NCI-H1105 treated with DMSO at 0.1 percent for 48 hours (cell line): ENCODE results near the gene UNC79.

Source experiments
- DNase-seq: peaks from one replicate; lab custom pipeline; 2025; lab: John Stamatoyannopoulos, UW

UNC79 gene

GRCh38 chr14:93749076-93749420 is 318.3 kb downstream of the UNC79 start:
- no peak for DNase-seq

GRCh38 chr14:93751946-93752655 is 321.4 kb downstream of the UNC79 start:
- DNase-seq = no peak

GRCh38 chr14:93752980-93753561 is 322.3 kb downstream of the UNC79 start:
- no peak for DNase-seq

DNA sequence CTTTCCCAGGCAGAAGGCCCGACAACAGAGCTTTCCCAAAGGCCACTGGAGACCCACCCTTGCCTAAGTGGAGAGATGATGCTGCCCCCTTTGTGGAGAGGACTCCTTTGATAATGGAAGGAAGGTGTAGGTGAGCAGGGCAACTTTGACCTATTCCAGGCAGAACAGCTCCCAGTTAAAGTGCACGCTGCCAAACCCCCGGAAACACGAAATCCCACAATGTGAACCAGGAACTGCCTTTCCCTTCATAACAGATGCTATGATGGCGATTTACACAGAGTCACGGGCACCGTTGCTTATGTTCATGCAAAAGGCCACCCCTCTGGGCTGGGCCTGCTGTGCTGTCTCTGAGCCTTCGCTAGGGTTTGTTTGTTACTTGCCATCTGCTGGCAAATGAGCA is 322.9 kb downstream of the UNC79 start:
- no peak for DNase-seq

GRCh38 chr14:93757206-93757605 is 326.5 kb downstream of the UNC79 start:
- DNase-seq = no peak
